GM23338 (cell line): ENCODE measurements around the gene PAPPA2. TPM values are rescaled to one million over a fixed set of nuclear protein-coding genes. Genes with fewer than 3 reads are reported as not detected.

Experiments used
- ATAC-seq: fragments of 200-7000 bp; cut with Tn5 transposase; 3 replicates; pipeline ENCODE4 v1.9.1; 2020
- DNase-seq: peaks from one replicate; pipeline ENCODE4 v3.0.0-alpha.2; 2015; ENCODE audit warnings: low spot score
- H2AFZ ChIP-seq: fragments of 200-600 bp; sonication (generic); 2 replicates; pipeline ENCODE4 v1.8.0; 2016; ENCODE audit warnings: antibody characterized with exemption, mild to moderate bottlenecking, moderate library complexity
- H3F3A ChIP-seq: fragments of 200-600 bp; sonication (generic); replicated peaks from 2 replicates; pipeline ENCODE4 v1.8.0; 2017; ENCODE audit warnings: antibody characterized with exemption, mixed run types, low read depth
- H3K27ac ChIP-seq: fragments of 200-600 bp; sonication (generic); 2 replicates; pipeline ENCODE4 v1.6.1; 2016; ENCODE audit warnings: low read depth
- H3K27me3 ChIP-seq: fragments of 200-600 bp; sonication (generic); 2 replicates; pipeline ENCODE4 v1.8.0; 2016; ENCODE audit warnings: mild to moderate bottlenecking, mixed run types, moderate library complexity; ENCODE audit not compliant: insufficient read depth
- H3K36me3 ChIP-seq: fragments of 200-600 bp; sonication (generic); 2 replicates; pipeline ENCODE4 v1.8.0; 2016; ENCODE audit warnings: mild to moderate bottlenecking; ENCODE audit not compliant: insufficient read depth
- H3K4me1 ChIP-seq: fragments of 200-600 bp; sonication (generic); 2 replicates; pipeline ENCODE4 v1.8.0; 2016; ENCODE audit warnings: mild to moderate bottlenecking, moderate library complexity; ENCODE audit not compliant: insufficient read depth
- H3K4me2 ChIP-seq: fragments of 200-600 bp; sonication (generic); 2 replicates; pipeline ENCODE4 v1.7.1; 2017; ENCODE audit warnings: mixed run types
- H3K4me3 ChIP-seq: fragments of 200-600 bp; sonication (generic); 2 replicates; pipeline ENCODE4 v1.6.1; 2016; ENCODE audit warnings: mixed run types
- H3K79me2 ChIP-seq: fragments of 200-600 bp; sonication (generic); replicated peaks from 2 replicates; pipeline ENCODE4 v1.8.0; 2017; ENCODE audit warnings: mild to moderate bottlenecking; ENCODE audit not compliant: insufficient read depth
- H3K9me2 ChIP-seq: fragments of 200-600 bp; sonication (generic); 2 replicates; pipeline ENCODE4 v1.8.0; 2017; ENCODE audit not compliant: insufficient read depth
- H4K20me1 ChIP-seq: fragments of 200-600 bp; sonication (generic); replicated peaks from 2 replicates; pipeline ENCODE4 v1.8.0; 2017; ENCODE audit warnings: mild to moderate bottlenecking; ENCODE audit not compliant: insufficient read depth
- H3K27ac Mint-ChIP-seq: 2 replicates; pipeline ENCODE4 v1.8.0; 2020; ENCODE audit warnings: inconsistent platforms, mild to moderate bottlenecking, moderate library complexity, mixed read lengths
- H3K27me3 Mint-ChIP-seq: 3 replicates; pipeline ENCODE4 v1.8.0; 2022; ENCODE audit warnings: low read depth, mild to moderate bottlenecking, moderate library complexity, mixed read lengths, inconsistent platforms; ENCODE audit not compliant: insufficient read depth, poor library complexity
- H3K36me3 Mint-ChIP-seq: 3 replicates; pipeline ENCODE4 v1.8.0; 2021; ENCODE audit warnings: low read depth, mild to moderate bottlenecking, inconsistent platforms, moderate library complexity, mixed read lengths
- H3K4me1 Mint-ChIP-seq: 3 replicates; pipeline ENCODE4 v1.8.0; 2020; ENCODE audit warnings: mild to moderate bottlenecking, inconsistent platforms, mixed read lengths
- H3K4me3 Mint-ChIP-seq: 3 replicates; pipeline ENCODE4 v1.8.0; 2021; ENCODE audit warnings: moderate library complexity, mild to moderate bottlenecking, inconsistent platforms, mixed read lengths
- H3K9me3 Mint-ChIP-seq: 3 replicates; pipeline ENCODE4 v1.8.0; 2020; ENCODE audit warnings: moderate library complexity, mild to moderate bottlenecking, inconsistent platforms, mixed read lengths
- CREB1 ChIP-seq: fragments of 250-450 bp; sonication (Bioruptor Pico); IDR thresholded peaks from 2 replicates; pipeline ENCODE4 v1.5.0; 2020; ENCODE audit warnings: low read depth, mild to moderate bottlenecking, moderate library complexity
- CTCF ChIP-seq, 2 experiments: fragments of 200-600 bp in 1 of 2; sonication (generic) in 1 of 2; conservative IDR thresholded peaks; 2 replicates each; pipeline versions ENCODE4 v1.5.1 to v1.6.1; 2016 to 2017; ENCODE audit warnings: antibody characterized with exemption in 2 of 2, low read depth in 2 of 2, mild to moderate bottlenecking in 2 of 2, moderate library complexity in 1 of 2
- EZH2phosphoT487 ChIP-seq: fragments of 200-600 bp; sonication (generic); IDR thresholded peaks from one replicate; pipeline ENCODE4 v1.8.1; 2018; ENCODE audit warnings: antibody characterized with exemption; ENCODE audit not compliant: unreplicated experiment
- REST ChIP-seq: IDR thresholded peaks from one replicate; pipeline ENCODE4 v1.6.1; 2018; ENCODE audit warnings: antibody characterized with exemption; ENCODE audit not compliant: unreplicated experiment
- STAT1 ChIP-seq: IDR thresholded peaks from one replicate; pipeline ENCODE4 v1.6.1; 2016; ENCODE audit warnings: antibody characterized with exemption; ENCODE audit not compliant: unreplicated experiment
- ZNF114 ChIP-seq: fragments of 250-450 bp; sonication (Bioruptor Pico); IDR thresholded peaks from 2 replicates; pipeline ENCODE4 v1.5.0; 2020; ENCODE audit warnings: mild to moderate bottlenecking, moderate library complexity
- ZNF331 ChIP-seq: fragments of 250-450 bp; sonication (Bioruptor Pico); IDR thresholded peaks from 2 replicates; pipeline ENCODE4 v1.5.0; 2020; ENCODE audit warnings: low read depth, mild to moderate bottlenecking, moderate library complexity
- polyA plus RNA-seq: library from polyadenylated mRNA; unstranded; fragments of >200 nt; fragmentation: Nextera tagmentation; extraction: Ambion mirVana; gene quantifications from 2 replicates; pipeline ENCODE4 v1.2.1, GENCODE V29; 2016
- total RNA-seq: library from RNA; depleted of rRNA; stranded (reverse); fragments of >200 nt; shearing (Covaris generic); gene quantifications from 2 replicates; pipeline ENCODE4 v1.2.3, GENCODE V29; 2014
- TF ChIP-seq, protein P1 (sequence below): fragments of 250-450 bp; sonication (Bioruptor Pico); IDR thresholded peaks from 2 replicates; pipeline ENCODE4 v1.5.0; 2020; ENCODE audit warnings: mild to moderate bottlenecking, moderate library complexity

The PAPPA2 gene
- total and polyA plus RNA-seq, 2 experiments from 2014 or later, result 1.4 to 1.7 TPM

GRCh38 chr1:176735201-176735600 lies 272.2 kb downstream of the PAPPA2 start:
- DNase-seq (no peak), ATAC-seq (no peak)
- H4K20me1 ChIP-seq, result no peaks in the 10 kb centered on the region
- H3K9me3 Mint-ChIP-seq, result 0 out of 3 replicates have a peak, but pooled peaks cover 4% of the 10 kb centered on the region
- H2AFZ ChIP-seq, result no peak overlapping the region
- H3K36me3 Mint-ChIP-seq, result no peaks in the 10 kb centered on the region
- peaks cover 6% of the 10 kb centered on the region; the same call in 1 of the 2 replicates for H3K9me2 ChIP-seq
- no peaks in the 10 kb centered on the region for H3F3A ChIP-seq
- no peaks in the 10 kb centered on the region for H3K79me2 ChIP-seq
- peaks cover 2% of the 10 kb centered on the region for H3K27me3 Mint-ChIP-seq
- H3K4me1 Mint-ChIP-seq, result no peaks in the 10 kb centered on the region
- no peak overlapping the region for H3K27ac Mint-ChIP-seq
- H3K27me3 ChIP-seq, result no peaks in the 10 kb centered on the region
- TF ChIP-seq STAT1 (no peak), CTCF (conservative IDR thresholded peaks at IDR 0.05; ENCODE audit: low read depth in 2 of 2) (no peak), REST (no peak), ZNF114 (CRISPR knock-in tag) (no peak), ZNF331 (CRISPR knock-in tag) (no peak), EZH2phosphoT487 (no peak), CREB1 (CRISPR knock-in tag) (no peak)
- TF ChIP-seq, protein P1, sequence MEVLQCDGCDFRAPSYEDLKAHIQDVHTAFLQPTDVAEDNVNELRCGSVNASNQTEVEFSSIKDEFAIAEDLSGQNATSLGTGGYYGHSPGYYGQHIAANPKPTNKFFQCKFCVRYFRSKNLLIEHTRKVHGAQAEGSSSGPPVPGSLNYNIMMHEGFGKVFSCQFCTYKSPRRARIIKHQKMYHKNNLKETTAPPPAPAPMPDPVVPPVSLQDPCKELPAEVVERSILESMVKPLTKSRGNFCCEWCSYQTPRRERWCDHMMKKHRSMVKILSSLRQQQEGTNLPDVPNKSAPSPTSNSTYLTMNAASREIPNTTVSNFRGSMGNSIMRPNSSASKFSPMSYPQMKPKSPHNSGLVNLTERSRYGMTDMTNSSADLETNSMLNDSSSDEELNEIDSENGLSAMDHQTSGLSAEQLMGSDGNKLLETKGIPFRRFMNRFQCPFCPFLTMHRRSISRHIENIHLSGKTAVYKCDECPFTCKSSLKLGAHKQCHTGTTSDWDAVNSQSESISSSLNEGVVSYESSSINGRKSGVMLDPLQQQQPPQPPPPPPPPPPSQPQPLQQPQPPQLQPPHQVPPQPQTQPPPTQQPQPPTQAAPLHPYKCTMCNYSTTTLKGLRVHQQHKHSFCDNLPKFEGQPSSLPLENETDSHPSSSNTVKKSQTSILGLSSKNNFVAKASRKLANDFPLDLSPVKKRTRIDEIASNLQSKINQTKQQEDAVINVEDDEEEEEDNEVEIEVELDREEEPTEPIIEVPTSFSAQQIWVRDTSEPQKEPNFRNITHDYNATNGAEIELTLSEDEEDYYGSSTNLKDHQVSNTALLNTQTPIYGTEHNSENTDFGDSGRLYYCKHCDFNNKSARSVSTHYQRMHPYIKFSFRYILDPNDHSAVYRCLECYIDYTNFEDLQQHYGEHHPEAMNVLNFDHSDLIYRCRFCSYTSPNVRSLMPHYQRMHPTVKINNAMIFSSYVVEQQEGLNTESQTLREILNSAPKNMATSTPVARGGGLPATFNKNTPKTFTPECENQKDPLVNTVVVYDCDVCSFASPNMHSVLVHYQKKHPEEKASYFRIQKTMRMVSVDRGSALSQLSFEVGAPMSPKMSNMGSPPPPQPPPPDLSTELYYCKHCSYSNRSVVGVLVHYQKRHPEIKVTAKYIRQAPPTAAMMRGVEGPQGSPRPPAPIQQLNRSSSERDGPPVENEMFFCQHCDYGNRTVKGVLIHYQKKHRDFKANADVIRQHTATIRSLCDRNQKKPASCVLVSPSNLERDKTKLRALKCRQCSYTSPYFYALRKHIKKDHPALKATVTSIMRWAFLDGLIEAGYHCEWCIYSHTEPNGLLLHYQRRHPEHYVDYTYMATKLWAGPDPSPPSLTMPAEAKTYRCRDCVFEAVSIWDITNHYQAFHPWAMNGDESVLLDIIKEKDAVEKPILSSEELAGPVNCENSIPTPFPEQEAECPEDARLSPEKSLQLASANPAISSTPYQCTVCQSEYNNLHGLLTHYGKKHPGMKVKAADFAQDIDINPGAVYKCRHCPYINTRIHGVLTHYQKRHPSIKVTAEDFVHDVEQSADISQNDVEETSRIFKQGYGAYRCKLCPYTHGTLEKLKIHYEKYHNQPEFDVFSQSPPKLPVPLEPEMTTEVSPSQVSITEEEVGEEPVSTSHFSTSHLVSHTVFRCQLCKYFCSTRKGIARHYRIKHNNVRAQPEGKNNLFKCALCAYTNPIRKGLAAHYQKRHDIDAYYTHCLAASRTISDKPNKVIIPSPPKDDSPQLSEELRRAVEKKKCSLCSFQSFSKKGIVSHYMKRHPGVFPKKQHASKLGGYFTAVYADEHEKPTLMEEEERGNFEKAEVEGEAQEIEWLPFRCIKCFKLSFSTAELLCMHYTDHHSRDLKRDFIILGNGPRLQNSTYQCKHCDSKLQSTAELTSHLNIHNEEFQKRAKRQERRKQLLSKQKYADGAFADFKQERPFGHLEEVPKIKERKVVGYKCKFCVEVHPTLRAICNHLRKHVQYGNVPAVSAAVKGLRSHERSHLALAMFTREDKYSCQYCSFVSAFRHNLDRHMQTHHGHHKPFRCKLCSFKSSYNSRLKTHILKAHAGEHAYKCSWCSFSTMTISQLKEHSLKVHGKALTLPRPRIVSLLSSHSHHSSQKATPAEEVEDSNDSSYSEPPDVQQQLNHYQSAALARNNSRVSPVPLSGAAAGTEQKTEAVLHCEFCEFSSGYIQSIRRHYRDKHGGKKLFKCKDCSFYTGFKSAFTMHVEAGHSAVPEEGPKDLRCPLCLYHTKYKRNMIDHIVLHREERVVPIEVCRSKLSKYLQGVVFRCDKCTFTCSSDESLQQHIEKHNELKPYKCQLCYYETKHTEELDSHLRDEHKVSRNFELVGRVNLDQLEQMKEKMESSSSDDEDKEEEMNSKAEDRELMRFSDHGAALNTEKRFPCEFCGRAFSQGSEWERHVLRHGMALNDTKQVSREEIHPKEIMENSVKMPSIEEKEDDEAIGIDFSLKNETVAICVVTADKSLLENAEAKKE (CRISPR knock-in tag), result no peak
- H3K4me1 ChIP-seq, result no peaks in the 10 kb centered on the region
- H3K27ac ChIP-seq, result no peak overlapping the region
- no peak overlapping the region for H3K4me3 ChIP-seq
- no peak overlapping the region for H3K4me2 ChIP-seq
- H3K4me3 Mint-ChIP-seq, result no peak overlapping the region
- no peaks in the 10 kb centered on the region for H3K36me3 ChIP-seq
